Gastrocnemius medialis (tissue), 4 donors: Measurements from ENCODE around the gene ADNP. TPM values are rescaled to one million over a fixed set of nuclear protein-coding genes. Genes with fewer than 3 reads are reported as not detected.

ENCODE experiments used
- ATAC-seq, 2 donors: fragments of 150-250 bp; one replicate each; pipeline ENCODE4 v1.9.1; 2016
- DNase-seq, 2 donors: peaks; one replicate each; pipeline ENCODE4 v3.0.0-alpha.2; 2019
- H3K27ac ChIP-seq, 4 donors: fragments of 200-600 bp; sonication (generic); 1 replicate in 1 of 4; 2 replicates in 3 of 4; pipeline ENCODE4 v1.5.1; 2016 to 2018; ENCODE audit warnings: mild to moderate bottlenecking in 2 of 4, moderate library complexity in 1 of 4
- H3K27me3 ChIP-seq, 3 donors: fragments of 200-600 bp; sonication (generic) in 2 of 3; 1 replicate in 1 of 3; 2 replicates in 2 of 3; pipeline versions ENCODE4 v1.5.1 to v1.6.0; 2016 to 2019; ENCODE audit warnings: mild to moderate bottlenecking in 1 of 3, moderate library complexity in 1 of 3
- H3K36me3 ChIP-seq, 2 donors: fragments of 200-600 bp; sonication (generic) in 1 of 2; one replicate each; pipeline ENCODE4 v1.5.1; 2017 to 2018
- H3K4me1 ChIP-seq, 2 donors: fragments of 200-600 bp; sonication (generic) in 1 of 2; one replicate each; pipeline ENCODE4 v1.5.1; 2016 to 2017; ENCODE audit warnings: mild to moderate bottlenecking in 2 of 2
- H3K4me3 ChIP-seq, 4 donors: fragments of 200-600 bp; sonication (generic) in 3 of 4; 1 replicate in 1 of 4; 2 replicates in 3 of 4; pipeline ENCODE4 v1.5.1; 2016 to 2019; ENCODE audit warnings: mild to moderate bottlenecking in 2 of 4
- H3K9me3 ChIP-seq, 3 donors: fragments of 200-600 bp; sonication (generic) in 2 of 3; 1 replicate in 1 of 3; 2 replicates in 2 of 3; pipeline ENCODE4 v1.5.1; 2016 to 2019
- CTCF ChIP-seq, 5 experiments: fragments of 450-650 bp in 3 of 5; fragments of 200-600 bp in 2 of 5; sonication (generic) in 2 of 5; IDR thresholded peaks in 4 of 5; conservative IDR thresholded peaks in 1 of 5; 1 replicate in 4 of 5; 2 replicates in 1 of 5; pipeline ENCODE4 v1.5.1; 2016 to 2019; ENCODE audit warnings: antibody characterized with exemption in 5 of 5, mild to moderate bottlenecking in 3 of 5, moderate library complexity in 3 of 5
- POLR2A ChIP-seq, 2 donors: fragments of 450-650 bp; IDR thresholded peaks; one replicate each; pipeline ENCODE4 v1.6.1; 2017; ENCODE audit warnings: antibody characterized with exemption in 2 of 2, mild to moderate bottlenecking in 2 of 2, moderate library complexity in 2 of 2
- in situ Hi-C, 4 donors: fragments of 200-750 bp; cut with MboI; loops; one replicate each; pipeline versions ENCODE4 v1.15.0 to v1.8.0; 2017; ENCODE audit warnings: low sequenced_read_pairs in 4 of 4
- intact Hi-C: fragments of 100-400 bp; cut with DNase I; formaldehyde crosslinking; loops from one replicate; pipeline ENCODE4 v1.15.1; 2023; ENCODE audit warnings: low total_unique reads
- total RNA-seq, 4 donors: library from RNA; depleted of rRNA; stranded (reverse); fragments of >200 nt; gene quantifications; one replicate each; pipeline versions ENCODE4 v1.1.0 to v1.2.3, GENCODE V29; 2016

ADNP gene
- total RNA-seq, 4 donors from 2014 or later = 24.0 to 35.4 (median 31.5) TPM

GRCh38 chr20:50866036-50866685 is 65.1 kb downstream of the ADNP start:
- no peak for ATAC-seq
- no peaks in the 10 kb centered on the region for H3K9me3 ChIP-seq
- no peaks in the 10 kb centered on the region for H3K27me3 ChIP-seq
- no peak for DNase-seq
- H3K36me3 ChIP-seq = no peaks in the 10 kb centered on the region
- H3K27ac ChIP-seq = no peak overlapping the region
- no peak overlapping the region for H3K4me3 ChIP-seq
- in situ Hi-C loops = no loop called here
- intact Hi-C loops = no loop called here
- TF ChIP-seq CTCF (IDR thresholded peaks at IDR 0.05 in 4 of 5, conservative IDR thresholded peaks at IDR 0.05 in 1 of 5) (no peak), POLR2A (IDR thresholded peaks at IDR 0.05) (no peak)
- no peaks in the 10 kb centered on the region for H3K4me1 ChIP-seq

- in situ Hi-C loops = no loop called here
These were observed 65.6 kb downstream of the ADNP start for GRCh38 chr20:50865591-50865990.

GRCh38 chr20:50865114-50865513 is 66.1 kb downstream of the ADNP start:
- in situ Hi-C loops = no loop called here
- no peak for ATAC-seq
- DNase-seq = no peak
- Histone ChIP-seq H3K27ac (no peak overlapping the region), H3K36me3 (no peaks in the 10 kb centered on the region), H3K27me3 (no peaks in the 10 kb centered on the region), H3K9me3 (no peaks in the 10 kb centered on the region), H3K4me1 (no peaks in the 10 kb centered on the region), H3K4me3 (no peak overlapping the region)
- TF ChIP-seq CTCF (IDR thresholded peaks at IDR 0.05 in 4 of 5, conservative IDR thresholded peaks at IDR 0.05 in 1 of 5) (no peak), POLR2A (IDR thresholded peaks at IDR 0.05) (no peak)
- intact Hi-C loops = no loop called here

More at GRCh38 chr20:50865591-50865990, 65.6 kb downstream of the ADNP start:
- Histone ChIP-seq H3K9me3 (no peaks in the 10 kb centered on the region), H3K4me3 (no peak overlapping the region), H3K4me1 (no peaks in the 10 kb centered on the region), H3K27ac (no peak overlapping the region), H3K36me3 (no peaks in the 10 kb centered on the region), H3K27me3 (no peaks in the 10 kb centered on the region)
- no peak for ATAC-seq
- intact Hi-C loops = no loop called here
- TF ChIP-seq POLR2A (IDR thresholded peaks at IDR 0.05) (no peak), CTCF (IDR thresholded peaks at IDR 0.05 in 4 of 5, conservative IDR thresholded peaks at IDR 0.05 in 1 of 5) (no peak)
- no peak for DNase-seq

- intact Hi-C loops (no loop called here), in situ Hi-C loops (no loop called here)
- Histone ChIP-seq H3K36me3 (no peaks in the 10 kb centered on the region), H3K27ac (no peak overlapping the region), H3K27me3 (no peaks in the 10 kb centered on the region), H3K4me1 (no peaks in the 10 kb centered on the region), H3K4me3 (no peak overlapping the region), H3K9me3 (no peaks in the 10 kb centered on the region)
- TF ChIP-seq CTCF (IDR thresholded peaks at IDR 0.05 in 4 of 5, conservative IDR thresholded peaks at IDR 0.05 in 1 of 5) = no peak
- no peak for TF ChIP-seq POLR2A (IDR thresholded peaks at IDR 0.05)
- DNase-seq (no peak), ATAC-seq (no peak)
These were observed 68.7 kb downstream of the ADNP start for GRCh38 chr20:50862546-50862945.

- Histone ChIP-seq H3K4me3 (no peak overlapping the region), H3K36me3 (no peaks in the 10 kb centered on the region), H3K4me1 (no peaks in the 10 kb centered on the region), H3K27me3 (no peaks in the 10 kb centered on the region), H3K9me3 (no peaks in the 10 kb centered on the region), H3K27ac (no peak overlapping the region)
- ATAC-seq (no peak), DNase-seq (no peak)
- TF ChIP-seq POLR2A (IDR thresholded peaks at IDR 0.05) (no peak), CTCF (IDR thresholded peaks at IDR 0.05 in 4 of 5, conservative IDR thresholded peaks at IDR 0.05 in 1 of 5) (no peak)
- intact Hi-C loops = no loop called here
- in situ Hi-C loops = no loop called here
These were observed 70.2 kb downstream of the ADNP start for GRCh38 chr20:50861012-50861411.
